ENCODE data around the gene FXYD1. TPM values are rescaled to one million over a fixed set of nuclear protein-coding genes. Genes with fewer than 3 reads are reported as not detected.

FXYD1 gene
- total RNA-seq, 1 experiment from 2014 or later, result not detected

- no peak overlapping the region for H3K27ac ChIP-seq (ENCODE audit: low read length)
- ChIA-PET POLR2A (interaction anchor here (0.9 kb wide), 1 partner anchor 26 kb away, joined by 4 read pairs; no protein-coding TSS in a partner anchor), CTCF (no interaction called here)
- ATAC-seq (no peak), DNase-seq (ENCODE audit: low read depth, low spot score) (no peak)
- no peaks in the 10 kb centered on the region for H3K9me3 ChIP-seq (ENCODE audit: control insufficient read depth, insufficient read depth, low read depth, low read length)
- TF ChIP-seq REST (IDR thresholded peaks at IDR 0.05; ENCODE audit: insufficient read depth in 1 of 2, low read depth in 2 of 2, low read length in 1 of 2) (no peak), POLR2AphosphoS5 (IDR thresholded peaks at IDR 0.05; ENCODE audit: low read depth, low read length) (no peak), CTCF (IDR thresholded peaks at IDR 0.05) (no peak), SIN3A (IDR thresholded peaks at IDR 0.05; ENCODE audit: borderline replicate concordance, insufficient read depth, low read depth, low read length) (no peak), TCF7L2 (IDR thresholded peaks at IDR 0.05; ENCODE audit: low read depth, low read length) (no peak)
- no peaks in the 10 kb centered on the region for H3K36me3 ChIP-seq (ENCODE audit: control insufficient read depth, insufficient read depth, low read length)
- BruUV-seq (replicated peaks), result no TSS peak
- in situ Hi-C loops (cut with HindIII; ENCODE audit: low pct_unique_long_range_greater_than_20kb, low sequenced_read_pairs) (no loop called here), intact Hi-C loops (cut with micrococcal nuclease; ENCODE audit: unreplicated experiment) (no loop called here)
- 0 out of 2 replicates have a peak, but pooled peaks cover 2% of the 10 kb centered on the region for H3K27me3 ChIP-seq (ENCODE audit: control insufficient read depth, insufficient read depth, low read length)
- no peak overlapping the region for H3K4me3 ChIP-seq (ENCODE audit: low read depth in 2 of 2, low read length in 2 of 2)
- H3K4me1 ChIP-seq (ENCODE audit: control insufficient read depth, insufficient read depth, low read length), result no peaks in the 10 kb centered on the region
These were observed 41.2 kb downstream of the FXYD1 start for GRCh38 chr19:35179830-35180229.

GRCh38 chr19:35181387-35181786, 42.8 kb downstream of the FXYD1 start:
- ATAC-seq, result no peak
- H3K27me3 ChIP-seq (ENCODE audit: control insufficient read depth, insufficient read depth, low read length), result 0 out of 2 replicates have a peak, but pooled peaks cover 2% of the 10 kb centered on the region
- H3K4me1 ChIP-seq (ENCODE audit: control insufficient read depth, insufficient read depth, low read length), result no peaks in the 10 kb centered on the region
- H3K36me3 ChIP-seq (ENCODE audit: control insufficient read depth, insufficient read depth, low read length), result no peaks in the 10 kb centered on the region
- no peak overlapping the region for H3K4me3 ChIP-seq (ENCODE audit: low read depth in 2 of 2, low read length in 2 of 2)
- DNase-seq (ENCODE audit: low read depth, low spot score), result no peak
- no TSS peak for BruUV-seq (replicated peaks)
- in situ Hi-C loops (cut with HindIII; ENCODE audit: low pct_unique_long_range_greater_than_20kb, low sequenced_read_pairs) (no loop called here), intact Hi-C loops (cut with micrococcal nuclease; ENCODE audit: unreplicated experiment) (no loop called here)
- H3K27ac ChIP-seq (ENCODE audit: low read length), result no peak overlapping the region
- H3K9me3 ChIP-seq (ENCODE audit: control insufficient read depth, insufficient read depth, low read depth, low read length), result no peaks in the 10 kb centered on the region
- ChIA-PET CTCF (no interaction called here), POLR2A (no interaction called here)
- TF ChIP-seq SIN3A (IDR thresholded peaks at IDR 0.05; ENCODE audit: borderline replicate concordance, insufficient read depth, low read depth, low read length) (no peak), POLR2AphosphoS5 (IDR thresholded peaks at IDR 0.05; ENCODE audit: low read depth, low read length) (no peak), REST (IDR thresholded peaks at IDR 0.05; ENCODE audit: insufficient read depth in 1 of 2, low read depth in 2 of 2, low read length in 1 of 2) (no peak), CTCF (IDR thresholded peaks at IDR 0.05) (no peak), TCF7L2 (IDR thresholded peaks at IDR 0.05; ENCODE audit: low read depth, low read length) (no peak)

Measured in Panc1 (cell line).